GM19193 (cell line): ENCODE measurements around the gene REG3A.

Source experiments
- POLR2A ChIP-seq: IDR thresholded peaks from 4 replicates; pipeline ENCODE4 v1.6.1; 2011; ENCODE audit not compliant: insufficient read depth, insufficient read length; ENCODE audit errors: extremely low read depth

REG3A gene

DNA sequence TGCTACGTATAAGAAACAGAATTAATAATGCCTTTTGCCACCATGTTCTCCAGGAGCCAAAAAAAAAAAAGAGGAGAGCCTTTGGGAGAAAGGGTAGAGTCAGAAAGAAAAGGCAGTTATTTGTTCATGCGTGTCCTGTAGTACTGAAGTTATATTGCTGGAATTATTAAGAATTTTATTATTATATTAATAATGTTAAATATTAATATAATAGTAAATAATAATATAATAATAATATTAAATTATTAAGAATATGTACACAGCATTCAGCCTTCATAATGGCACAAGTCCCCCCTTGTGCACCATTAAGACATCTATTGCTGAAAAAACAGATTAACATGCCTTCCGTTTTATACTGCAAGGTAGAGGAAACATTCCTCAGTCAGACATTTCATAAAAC lies 31.1 kb downstream of the REG3A start:
- no peak for TF ChIP-seq POLR2A

DNA sequence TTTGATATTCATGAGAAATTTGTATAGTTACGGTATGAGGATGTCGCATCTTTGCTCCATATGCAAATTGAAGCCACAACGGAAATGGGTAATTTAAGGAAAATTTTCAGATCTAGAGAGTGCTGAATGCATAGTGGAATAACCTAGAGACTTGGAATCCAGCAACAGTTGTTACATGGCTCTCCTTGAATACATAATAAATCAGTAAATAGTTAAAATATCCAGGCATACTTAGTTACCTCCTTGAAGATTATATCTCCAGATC lies 33.9 kb downstream of the REG3A start:
- no peak for TF ChIP-seq POLR2A

GRCh38 chr2:79124907-79125720 lies 34.4 kb downstream of the REG3A start:
- TF ChIP-seq POLR2A, result no peak

DNA sequence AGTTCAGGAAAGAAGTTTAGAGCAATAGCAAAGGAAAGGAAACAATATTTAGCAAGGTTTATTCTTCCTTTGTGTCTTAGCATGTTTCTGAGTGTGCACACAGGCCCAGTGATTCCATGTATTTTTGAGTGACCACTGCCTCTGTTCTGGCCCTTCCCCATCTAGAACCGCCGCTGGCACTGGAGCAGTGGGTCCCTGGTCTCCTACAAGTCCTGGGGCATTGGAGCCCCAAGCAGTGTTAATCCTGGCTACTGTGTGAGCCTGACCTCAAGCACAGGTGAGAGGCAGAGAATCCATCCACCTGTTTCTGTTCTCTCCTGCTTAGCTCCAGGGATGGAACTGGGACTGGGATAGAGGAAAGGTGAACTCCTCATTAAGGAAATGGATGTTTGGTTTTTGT lies 36.9 kb downstream of the REG3A start:
- TF ChIP-seq POLR2A, result no peak

DNA sequence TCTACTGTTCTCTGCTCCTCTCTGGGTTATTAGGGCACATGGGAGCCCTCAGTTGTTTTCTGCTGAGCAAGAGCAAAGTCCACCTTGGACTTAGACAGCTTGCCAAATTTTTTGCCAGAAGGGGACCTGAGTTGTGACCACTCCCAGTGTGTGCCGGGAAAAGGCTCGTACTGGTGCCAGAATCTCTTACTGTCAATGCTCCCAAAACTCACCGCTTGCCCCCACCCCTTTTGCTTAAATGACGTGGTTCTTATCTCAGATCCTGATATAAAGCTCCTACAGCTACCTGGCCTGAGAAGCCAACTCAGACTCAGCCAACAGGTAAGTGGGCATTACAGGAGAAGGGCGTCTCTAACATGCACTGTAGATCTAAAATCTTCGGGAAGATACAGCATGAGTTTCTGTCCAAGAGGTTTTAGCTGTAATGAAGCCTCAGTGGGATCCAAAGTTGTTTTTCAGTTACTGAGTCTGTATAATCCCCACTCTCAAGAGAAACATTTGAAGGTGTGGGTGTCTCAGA lies 39.3 kb downstream of the REG3A start, which contains the start of gene REG1A:
Gene REG1A, plus strand, starts transcription at position 295 of the 520 bp plus-strand sequence. CDS start 374 bp downstream, outside the sequence.
- TF ChIP-seq POLR2A, result no peak

GRCh38 chr2:79116997-79117928 lies 42.3 kb downstream of the REG3A start:
- no peak for TF ChIP-seq POLR2A

DNA sequence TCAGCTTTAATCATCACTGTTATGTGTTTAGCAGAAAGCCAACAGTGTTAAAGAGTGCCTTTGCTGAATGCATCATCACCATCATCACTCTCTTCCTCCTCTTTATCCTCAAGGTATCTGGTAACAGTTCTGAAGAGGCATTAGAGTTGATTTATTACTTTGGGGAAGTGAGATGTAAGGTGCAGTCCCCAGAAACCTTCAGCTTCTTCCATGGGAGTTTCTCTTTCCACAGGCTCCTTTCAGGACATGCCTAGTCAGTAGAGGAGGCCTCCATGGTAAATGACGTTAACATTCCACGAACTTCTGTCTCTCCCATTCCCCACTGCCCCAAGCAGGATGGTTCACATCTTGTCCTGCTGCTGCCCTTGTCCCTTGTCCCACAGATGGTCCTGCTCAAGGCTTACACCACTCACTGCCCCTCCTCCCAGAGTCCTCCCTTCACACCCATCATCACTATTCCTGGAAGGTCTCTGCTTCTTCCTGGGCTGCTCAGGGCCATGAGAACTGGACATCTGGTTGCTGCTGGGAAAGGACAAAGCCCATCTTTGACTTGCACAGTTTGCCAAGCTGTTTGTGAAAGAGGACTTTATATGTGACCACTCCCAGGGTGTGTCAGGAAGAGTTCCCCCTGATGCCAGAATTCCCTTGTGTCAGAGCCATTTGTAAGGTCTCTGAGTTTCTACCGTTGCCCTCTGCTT lies 44.6 kb downstream of the REG3A start:
- no peak for TF ChIP-seq POLR2A

- TF ChIP-seq POLR2A, result no peak
Measured at GRCh38 chr2:79112269-79112668, 47.3 kb downstream of the REG3A start.
